ENCODE data around the gene PCCB.

Gene PCCB

GRCh38 chr3:136311968-136312367, 61.8 kb downstream of the PCCB start:
- no peak for ATAC-seq
- no peak for TF ChIP-seq SNAI2 (CRISPR knock-in tag; IDR thresholded peaks at IDR 0.05)
- TF ChIP-seq BACH2 (CRISPR knock-in tag; IDR thresholded peaks at IDR 0.05; ENCODE audit: borderline replicate concordance): no peak
- no peak for TF ChIP-seq CSRNP3 (CRISPR knock-in tag; IDR thresholded peaks at IDR 0.05)
- TF ChIP-seq TCF4 (CRISPR knock-in tag; IDR thresholded peaks at IDR 0.05; ENCODE audit: borderline replicate concordance): no peak
- TF ChIP-seq ISL1 (CRISPR knock-in tag; IDR thresholded peaks at IDR 0.05): no peak
- TF ChIP-seq ARNTL (CRISPR knock-in tag; IDR thresholded peaks at IDR 0.05; ENCODE audit: borderline replicate concordance, low read depth): no peak
- TF ChIP-seq RARB (CRISPR knock-in tag; IDR thresholded peaks at IDR 0.05): no peak
- no peak for TF ChIP-seq CSDC2 (CRISPR knock-in tag; IDR thresholded peaks at IDR 0.05)
- TF ChIP-seq, protein P1, sequence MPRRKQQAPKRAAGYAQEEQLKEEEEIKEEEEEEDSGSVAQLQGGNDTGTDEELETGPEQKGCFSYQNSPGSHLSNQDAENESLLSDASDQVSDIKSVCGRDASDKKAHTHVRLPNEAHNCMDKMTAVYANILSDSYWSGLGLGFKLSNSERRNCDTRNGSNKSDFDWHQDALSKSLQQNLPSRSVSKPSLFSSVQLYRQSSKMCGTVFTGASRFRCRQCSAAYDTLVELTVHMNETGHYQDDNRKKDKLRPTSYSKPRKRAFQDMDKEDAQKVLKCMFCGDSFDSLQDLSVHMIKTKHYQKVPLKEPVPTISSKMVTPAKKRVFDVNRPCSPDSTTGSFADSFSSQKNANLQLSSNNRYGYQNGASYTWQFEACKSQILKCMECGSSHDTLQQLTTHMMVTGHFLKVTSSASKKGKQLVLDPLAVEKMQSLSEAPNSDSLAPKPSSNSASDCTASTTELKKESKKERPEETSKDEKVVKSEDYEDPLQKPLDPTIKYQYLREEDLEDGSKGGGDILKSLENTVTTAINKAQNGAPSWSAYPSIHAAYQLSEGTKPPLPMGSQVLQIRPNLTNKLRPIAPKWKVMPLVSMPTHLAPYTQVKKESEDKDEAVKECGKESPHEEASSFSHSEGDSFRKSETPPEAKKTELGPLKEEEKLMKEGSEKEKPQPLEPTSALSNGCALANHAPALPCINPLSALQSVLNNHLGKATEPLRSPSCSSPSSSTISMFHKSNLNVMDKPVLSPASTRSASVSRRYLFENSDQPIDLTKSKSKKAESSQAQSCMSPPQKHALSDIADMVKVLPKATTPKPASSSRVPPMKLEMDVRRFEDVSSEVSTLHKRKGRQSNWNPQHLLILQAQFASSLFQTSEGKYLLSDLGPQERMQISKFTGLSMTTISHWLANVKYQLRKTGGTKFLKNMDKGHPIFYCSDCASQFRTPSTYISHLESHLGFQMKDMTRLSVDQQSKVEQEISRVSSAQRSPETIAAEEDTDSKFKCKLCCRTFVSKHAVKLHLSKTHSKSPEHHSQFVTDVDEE (CRISPR knock-in tag; IDR thresholded peaks at IDR 0.05): no peak
- TF ChIP-seq TOX (CRISPR knock-in tag; IDR thresholded peaks at IDR 0.05; ENCODE audit: borderline replicate concordance): no peak
- TF ChIP-seq ZC3H10 (CRISPR knock-in tag; IDR thresholded peaks at IDR 0.05): no peak
- no peak for TF ChIP-seq PPARA (CRISPR knock-in tag; IDR thresholded peaks at IDR 0.05; ENCODE audit: borderline replicate concordance)
- no peak for TF ChIP-seq OSR1 (CRISPR knock-in tag; IDR thresholded peaks at IDR 0.05)
- TF ChIP-seq, protein P2, sequence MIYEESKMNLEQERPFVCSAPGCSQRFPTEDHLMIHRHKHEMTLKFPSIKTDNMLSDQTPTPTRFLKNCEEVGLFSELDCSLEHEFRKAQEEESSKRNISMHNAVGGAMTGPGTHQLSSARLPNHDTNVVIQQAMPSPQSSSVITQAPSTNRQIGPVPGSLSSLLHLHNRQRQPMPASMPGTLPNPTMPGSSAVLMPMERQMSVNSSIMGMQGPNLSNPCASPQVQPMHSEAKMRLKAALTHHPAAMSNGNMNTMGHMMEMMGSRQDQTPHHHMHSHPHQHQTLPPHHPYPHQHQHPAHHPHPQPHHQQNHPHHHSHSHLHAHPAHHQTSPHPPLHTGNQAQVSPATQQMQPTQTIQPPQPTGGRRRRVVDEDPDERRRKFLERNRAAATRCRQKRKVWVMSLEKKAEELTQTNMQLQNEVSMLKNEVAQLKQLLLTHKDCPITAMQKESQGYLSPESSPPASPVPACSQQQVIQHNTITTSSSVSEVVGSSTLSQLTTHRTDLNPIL (CRISPR knock-in tag; IDR thresholded peaks at IDR 0.05; ENCODE audit: low read depth): no peak

- no peak for ATAC-seq
- TF ChIP-seq, protein P2 (CRISPR knock-in tag; IDR thresholded peaks at IDR 0.05; ENCODE audit: low read depth): no peak
- TF ChIP-seq OSR1 (CRISPR knock-in tag; IDR thresholded peaks at IDR 0.05): no peak
- TF ChIP-seq POU6F1 (CRISPR knock-in tag; IDR thresholded peaks at IDR 0.05; ENCODE audit: borderline replicate concordance, low read depth): no peak
- TF ChIP-seq GLIS3 (CRISPR knock-in tag; IDR thresholded peaks at IDR 0.05): no peak
- no peak for TF ChIP-seq BACH2 (CRISPR knock-in tag; IDR thresholded peaks at IDR 0.05; ENCODE audit: borderline replicate concordance)
- no peak for TF ChIP-seq RARB (CRISPR knock-in tag; IDR thresholded peaks at IDR 0.05)
- TF ChIP-seq ZC3H10 (CRISPR knock-in tag; IDR thresholded peaks at IDR 0.05): no peak
Observed at GRCh38 chr3:136326316-136326715, 76.2 kb downstream of the PCCB start.

GRCh38 chr3:136327671-136328070, 77.5 kb downstream of the PCCB start:
- TF ChIP-seq OSR1 (CRISPR knock-in tag; IDR thresholded peaks at IDR 0.05) (no peak), CSDC2 (CRISPR knock-in tag; IDR thresholded peaks at IDR 0.05) (no peak), BACH2 (CRISPR knock-in tag; IDR thresholded peaks at IDR 0.05; ENCODE audit: borderline replicate concordance) (no peak), RARB (CRISPR knock-in tag; IDR thresholded peaks at IDR 0.05) (no peak), POU6F1 (CRISPR knock-in tag; IDR thresholded peaks at IDR 0.05; ENCODE audit: borderline replicate concordance, low read depth) (no peak), CSRNP3 (CRISPR knock-in tag; IDR thresholded peaks at IDR 0.05) (no peak), ZFP3 (CRISPR knock-in tag; IDR thresholded peaks at IDR 0.05) (no peak), ZNF565 (CRISPR knock-in tag; conservative IDR thresholded peaks at IDR 0.05; ENCODE audit: low read depth) (no peak), ZNF8 (CRISPR knock-in tag; IDR thresholded peaks at IDR 0.05) (no peak), TOX (CRISPR knock-in tag; IDR thresholded peaks at IDR 0.05; ENCODE audit: borderline replicate concordance) (no peak)
- ATAC-seq: no peak
